Keratinocyte (primary cell): Measurements from ENCODE around the gene ITPK1.
"Not testable (repeated sequence)": the region's sequence is repeated elsewhere in the genome, so short reads cannot be mapped to it uniquely, and the experiment has no call there.

Source experiments
- CTCF ChIP-seq, 3 experiments: IDR thresholded peaks in 1 of 3; conservative IDR thresholded peaks in 1 of 3; optimal IDR thresholded peaks in 1 of 3; 2 replicates in 2 of 3; 3 replicates in 1 of 3; pipeline versions ENCODE3 to v1.5.1; 2011; ENCODE audit warnings: low read length in 3 of 3, mild to moderate bottlenecking in 3 of 3, moderate library complexity in 2 of 3, control low read depth in 1 of 3, inconsistent platforms in 1 of 3; ENCODE audit not compliant: insufficient read depth in 2 of 3; ENCODE audit errors: extremely low read depth in 1 of 3
- EZH2 ChIP-seq: IDR thresholded peaks from one replicate; pipeline ENCODE4 v1.6.1; 2012; ENCODE audit warnings: inconsistent platforms, mild to moderate bottlenecking, low read length, moderate library complexity

- TF ChIP-seq CTCF (optimal IDR thresholded peaks at IDR 0.05 in 1 of 3, IDR thresholded peaks at IDR 0.05 in 1 of 3, conservative IDR thresholded peaks at IDR 0.05 in 1 of 3; ENCODE audit: extremely low read depth in 1 of 3, insufficient read depth in 2 of 3, low read length in 3 of 3); EZH2: not testable (repeated sequence)
Measured at GRCh38 chr14:93136508-93136907, 20.8 kb upstream of the ITPK1 start.
